GM18502 (cell line): ENCODE results near the gene HMOX2.

Source experiments
- ATAC-seq: cut with Tn5 transposase; IDR thresholded peaks from one replicate; pipeline ENCODE4 v1.9.1; 2021; ENCODE audit warnings: mild to moderate bottlenecking; ENCODE audit not compliant: unreplicated experiment, poor library complexity

Gene HMOX2

DNA sequence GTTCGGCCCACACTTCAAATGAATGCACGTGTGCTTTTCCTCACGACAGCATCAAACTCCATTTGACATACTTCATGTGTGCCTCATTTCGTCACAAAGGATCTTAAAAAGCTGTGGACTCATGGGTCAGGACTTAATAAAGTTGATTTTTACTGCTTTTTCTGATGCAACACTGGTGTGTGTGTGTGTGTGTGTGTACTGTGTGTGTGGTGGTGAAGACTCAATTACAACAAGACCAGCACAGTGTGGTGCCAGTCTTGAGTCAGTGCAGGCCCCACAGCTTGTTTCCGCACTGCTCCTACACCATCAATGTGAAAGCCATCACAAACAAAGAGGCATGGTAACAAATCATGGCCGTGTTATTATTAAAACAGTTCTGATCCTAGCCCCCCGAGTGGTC lies 44.7 kb downstream of the HMOX2 start:
- ATAC-seq = no peak

GRCh38 chr16:4522051-4522581 lies 45.9 kb downstream of the HMOX2 start:
- no peak for ATAC-seq

GRCh38 chr16:4523686-4524085 lies 47.5 kb downstream of the HMOX2 start:
- no peak for ATAC-seq

- ATAC-seq = no peak
Measured at GRCh38 chr16:4524571-4524970, 48.4 kb downstream of the HMOX2 start.

DNA sequence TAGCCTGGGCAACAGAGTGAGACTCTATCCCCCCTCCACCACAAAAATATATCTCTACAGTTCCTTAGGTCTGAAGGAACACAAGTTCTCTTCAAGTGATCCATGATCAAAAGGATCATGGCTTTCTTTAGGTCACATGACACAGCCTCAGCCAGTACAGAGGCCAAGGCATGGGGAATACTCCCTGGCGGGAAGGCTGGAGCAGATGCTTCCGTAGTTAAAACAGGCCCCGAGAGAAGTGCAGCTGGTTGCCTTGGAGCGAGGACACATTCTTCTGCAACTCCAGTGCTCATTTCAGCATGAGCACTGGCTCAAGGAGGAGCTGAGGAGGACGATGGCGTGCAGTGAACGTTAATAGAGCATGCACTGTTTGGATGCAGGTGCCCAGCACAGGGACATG lies 48.9 kb downstream of the HMOX2 start:
- no peak for ATAC-seq

DNA sequence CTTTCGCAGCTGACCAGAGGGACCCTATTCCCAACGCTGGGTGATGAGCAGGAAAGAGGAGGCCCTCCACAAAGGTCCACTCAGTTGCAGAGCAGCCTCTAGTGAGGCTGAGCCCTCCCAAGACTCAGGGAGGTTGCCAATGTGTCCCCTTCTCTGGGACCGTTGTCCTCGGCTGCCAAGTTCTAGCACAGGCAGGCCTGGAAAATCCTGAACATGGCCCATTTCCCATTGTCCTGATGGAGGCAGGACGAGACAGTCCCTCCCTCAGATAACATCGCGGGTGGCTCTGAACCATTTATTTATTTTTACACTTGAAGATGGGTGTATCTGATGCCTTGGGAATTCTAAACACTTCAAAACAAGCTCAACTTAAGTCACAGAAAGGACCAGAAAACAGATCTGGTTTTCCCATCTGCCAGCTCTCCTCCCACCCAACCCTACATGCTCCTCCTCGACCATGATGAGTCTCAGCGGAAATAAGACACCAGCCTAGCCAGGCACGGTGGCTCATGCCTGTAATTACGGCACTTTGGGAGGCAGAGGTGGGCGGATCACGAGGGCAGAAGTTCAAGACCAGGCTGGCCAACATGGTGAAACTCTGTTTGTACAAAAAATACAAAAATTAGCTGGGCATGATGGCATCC lies 49.6 kb downstream of the HMOX2 start:
- no peak for ATAC-seq

DNA sequence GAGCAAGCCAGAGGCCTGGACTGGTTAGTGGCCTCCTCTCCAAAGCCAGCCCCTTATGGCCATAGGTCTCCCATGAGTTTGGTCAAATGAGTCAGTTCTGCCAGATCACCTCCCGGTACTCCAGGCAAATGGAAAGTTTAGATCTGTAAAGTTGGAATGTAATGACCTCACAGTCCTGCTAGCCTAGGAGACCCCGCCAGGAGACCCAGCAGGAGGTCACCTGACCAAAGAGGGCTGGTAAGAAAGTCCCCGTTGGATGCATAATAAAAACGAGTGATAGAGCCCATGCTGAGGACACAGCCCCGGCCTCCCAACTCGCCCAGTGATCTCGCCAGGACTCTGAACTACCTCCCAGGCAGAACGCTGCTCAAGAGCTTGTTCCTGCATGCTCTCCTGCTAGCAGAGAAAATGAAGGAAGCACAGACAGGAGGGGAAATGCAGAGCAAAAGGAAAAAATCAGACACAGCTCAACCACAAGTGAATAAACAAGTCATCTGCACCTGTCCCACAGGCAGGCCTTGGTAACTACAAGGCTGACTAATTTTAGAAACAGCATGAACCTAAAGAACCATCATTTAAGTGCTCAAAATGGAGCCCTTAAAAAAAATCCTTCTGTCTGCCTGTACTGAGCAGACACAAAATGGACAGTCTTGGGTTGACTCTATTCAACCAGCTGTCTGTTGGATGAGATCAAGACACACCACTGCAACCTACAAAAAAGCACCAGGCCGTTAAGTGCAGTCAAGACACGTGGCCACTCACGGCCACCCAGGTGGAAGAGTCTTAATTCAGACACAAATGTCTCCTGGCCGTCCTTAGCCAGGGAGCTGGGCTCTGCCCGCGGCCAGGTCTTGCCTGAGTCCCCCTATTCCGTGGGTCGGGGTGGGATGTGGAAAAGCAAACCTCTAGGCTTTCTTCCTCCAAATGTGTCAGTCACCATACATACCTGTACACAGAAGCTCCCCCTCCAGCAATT lies 53.2 kb downstream of the HMOX2 start:
- no peak for ATAC-seq

GRCh38 chr16:4531811-4532210 lies 55.6 kb downstream of the HMOX2 start:
- ATAC-seq = no peak

DNA sequence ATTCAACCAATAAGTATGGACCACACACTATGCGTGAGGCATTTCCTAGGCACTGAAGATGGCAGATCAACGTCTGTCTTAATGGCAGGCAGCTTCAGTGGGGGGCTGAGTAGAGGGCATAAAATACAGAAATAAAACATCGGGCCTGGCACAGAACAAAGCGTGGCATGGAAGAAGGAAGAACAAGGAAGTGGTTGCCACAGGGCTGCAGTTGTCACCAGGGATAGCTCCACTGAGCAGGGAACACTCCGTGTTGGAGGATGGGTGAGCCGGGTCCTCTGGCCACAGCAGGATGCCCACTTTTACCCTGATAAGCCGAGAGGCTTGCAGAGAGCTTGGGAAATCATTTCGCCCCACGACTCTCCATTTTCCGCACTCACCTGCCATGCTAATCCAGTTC lies 56.0 kb downstream of the HMOX2 start:
- no peak for ATAC-seq

GRCh38 chr16:4533490-4533889 lies 57.3 kb downstream of the HMOX2 start:
- no peak for ATAC-seq

DNA sequence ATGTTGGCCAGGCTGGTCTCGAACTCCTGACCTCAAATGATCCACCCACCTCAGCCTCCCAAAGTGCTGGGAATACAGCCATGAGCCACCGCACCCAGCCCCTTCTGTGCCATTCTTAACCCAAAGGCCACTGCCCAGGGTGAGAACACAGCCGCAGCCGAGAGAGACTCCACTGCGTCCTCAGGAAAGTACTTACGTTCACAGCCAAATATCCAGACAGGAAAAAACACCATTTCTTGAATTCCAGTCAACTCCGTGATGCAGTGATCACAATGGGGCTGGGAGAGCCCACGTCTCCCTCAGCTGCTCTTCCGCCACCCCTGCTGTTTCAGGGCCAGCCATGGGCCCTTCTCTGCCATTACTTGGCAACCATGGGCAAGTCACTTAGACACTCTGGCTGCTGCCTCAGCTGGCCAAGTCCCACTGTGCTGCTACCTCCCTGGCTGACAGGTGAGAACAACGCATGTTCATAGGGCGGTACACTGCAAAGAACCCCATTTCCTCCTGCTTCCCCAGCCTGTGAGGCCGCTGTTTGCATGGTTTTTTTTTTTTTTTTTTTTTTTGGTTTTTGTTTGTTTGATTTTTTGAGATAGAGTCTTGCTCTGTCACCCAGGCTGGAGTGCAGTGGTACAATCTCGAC lies 58.1 kb downstream of the HMOX2 start:
- no peak for ATAC-seq

DNA sequence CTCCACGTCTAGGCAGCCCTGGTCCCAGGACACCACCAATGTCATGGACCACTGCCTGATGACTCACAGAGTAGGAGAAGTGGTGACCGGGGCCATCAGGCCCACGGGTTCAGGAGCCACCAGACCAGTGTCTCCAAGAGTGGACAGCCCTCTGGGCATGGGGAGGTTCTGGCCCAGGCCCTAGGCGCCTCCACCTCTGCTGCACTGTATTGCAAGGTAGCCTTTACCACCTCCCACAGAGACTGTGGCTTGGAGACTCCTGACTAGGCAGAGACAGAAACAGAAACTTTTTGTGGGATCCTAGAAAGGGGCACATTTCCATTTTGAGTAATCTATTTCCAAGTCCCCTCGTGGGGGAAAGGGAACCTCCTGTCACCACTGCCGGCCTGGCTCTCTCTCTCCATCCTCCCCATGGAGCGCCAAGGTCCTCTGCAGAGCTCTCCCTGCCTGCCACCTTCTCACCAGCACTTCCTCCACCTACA lies 59.5 kb downstream of the HMOX2 start:
- ATAC-seq = no peak

- ATAC-seq = no peak
Measured at GRCh38 chr16:4536391-4537106, 60.4 kb downstream of the HMOX2 start.

DNA sequence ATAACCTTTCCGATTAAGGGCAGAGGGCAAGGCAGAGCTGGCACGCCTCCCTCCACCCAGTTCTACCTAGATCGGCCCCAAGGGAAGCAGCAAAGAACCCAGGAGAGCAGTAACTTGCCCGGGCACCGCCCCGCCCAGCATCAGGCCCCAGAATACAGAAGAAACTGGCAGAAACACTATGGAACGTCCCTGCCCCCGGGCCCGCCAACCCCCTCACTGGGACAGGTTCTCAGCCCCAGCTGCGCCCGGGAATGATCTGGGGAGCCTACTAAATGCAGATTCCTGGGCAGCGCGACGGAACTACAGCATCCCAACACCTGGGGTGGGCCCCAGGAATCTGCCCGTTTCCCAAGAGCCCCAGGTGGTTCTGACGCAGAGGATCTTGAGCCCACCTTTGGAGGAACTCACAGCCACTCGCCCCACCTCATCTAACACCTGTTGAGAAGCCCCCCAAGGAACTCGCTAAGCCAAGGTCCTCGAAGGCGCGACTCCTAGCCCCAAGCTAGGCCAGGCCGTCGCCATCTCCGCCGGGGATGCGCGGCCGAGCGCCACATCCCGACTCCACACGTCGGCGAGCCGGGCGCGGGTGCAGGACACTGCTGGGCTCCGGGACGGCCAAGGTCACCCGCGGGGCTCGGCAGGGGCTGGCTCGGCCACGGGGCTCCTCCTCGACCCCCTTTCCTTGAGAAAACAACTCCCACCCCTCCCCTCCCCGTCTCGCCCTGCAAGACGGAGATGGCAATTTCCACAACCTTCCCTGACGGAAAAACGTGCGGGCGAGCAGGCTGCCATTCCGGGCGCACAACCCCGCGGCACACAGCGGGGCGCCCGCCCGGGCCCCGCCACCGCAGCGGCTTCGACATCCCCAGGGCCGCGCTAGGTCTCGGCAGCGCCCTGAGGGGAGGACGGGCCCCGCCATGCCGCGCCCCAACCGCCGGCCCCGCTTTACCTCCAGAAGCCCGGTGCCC lies 61.5 kb downstream of the HMOX2 start:
- ATAC-seq = peak; percentile 24

- ATAC-seq = peak; percentile 87
Measured at GRCh38 chr16:4538350-4539235, 62.4 kb downstream of the HMOX2 start, which contains the start of gene CDIP1. TSS of gene CDIP1 (minus strand) at chr16:4538773. CDS start at chr16:4514130, 24,643 bp downstream.

- ATAC-seq = no peak
Measured at GRCh38 chr16:4539716-4540284, 63.6 kb downstream of the HMOX2 start.

DNA sequence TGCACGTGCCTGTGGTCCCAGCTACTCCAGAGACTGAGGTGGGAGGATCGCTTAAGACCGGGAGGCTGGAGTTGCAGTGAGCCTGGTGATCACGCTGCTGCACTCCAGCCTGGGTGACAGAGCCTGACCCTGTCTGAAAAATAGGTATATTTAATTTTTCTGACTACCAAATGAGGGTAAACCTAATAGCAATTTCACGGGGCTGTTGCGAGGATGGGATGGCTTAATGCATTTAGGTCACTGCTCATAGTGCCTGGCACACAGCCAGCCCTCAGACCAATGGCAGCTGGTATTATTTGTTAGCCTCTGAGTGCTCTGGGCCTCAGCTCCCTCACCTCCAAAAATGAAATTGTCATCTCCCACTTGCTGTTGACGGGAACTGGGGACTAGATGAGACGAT lies 68.3 kb downstream of the HMOX2 start:
- ATAC-seq = no peak

- no peak for ATAC-seq
Measured at GRCh38 chr16:4548124-4548523, 71.9 kb downstream of the HMOX2 start.
